GM19043 (cell line): ENCODE measurements around the gene DLGAP1.
"Not testable (repeated sequence)": the region's sequence is repeated elsewhere in the genome, so short reads cannot be mapped to it uniquely, and the experiment has no call there.

Source experiments
- ATAC-seq: cut with Tn5 transposase; IDR thresholded peaks from one replicate; pipeline ENCODE4 v1.9.1; 2021; ENCODE audit warnings: low read depth; ENCODE audit not compliant: unreplicated experiment

Gene DLGAP1

DNA sequence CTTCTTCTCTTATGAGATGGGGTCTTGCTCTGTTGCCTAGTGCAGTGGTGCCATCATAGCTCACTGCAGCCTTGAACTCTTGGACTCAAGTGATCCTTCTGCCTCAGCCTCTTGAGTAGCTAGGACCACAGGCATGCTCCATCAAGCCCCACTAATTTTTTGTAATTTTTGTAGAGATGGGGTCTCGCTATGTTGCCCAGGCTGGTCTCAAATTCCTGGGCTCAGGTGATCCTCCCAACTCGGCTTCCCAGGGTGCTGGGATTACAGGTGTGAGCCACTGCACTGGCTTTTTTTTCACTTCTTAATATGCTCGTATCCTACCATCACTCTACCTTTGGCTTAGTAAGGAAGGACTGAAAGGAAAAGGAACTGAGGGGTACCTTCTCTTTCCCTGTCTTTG lies 983.0 kb downstream of the DLGAP1 start:
- not testable (repeated sequence) for ATAC-seq

GRCh38 chr18:3471141-3471648 lies 983.9 kb downstream of the DLGAP1 start:
- ATAC-seq: no peak

GRCh38 chr18:3468833-3469232 lies 986.3 kb downstream of the DLGAP1 start:
- no peak for ATAC-seq

GRCh38 chr18:3468066-3468705 lies 986.9 kb downstream of the DLGAP1 start:
- ATAC-seq: no peak

DNA sequence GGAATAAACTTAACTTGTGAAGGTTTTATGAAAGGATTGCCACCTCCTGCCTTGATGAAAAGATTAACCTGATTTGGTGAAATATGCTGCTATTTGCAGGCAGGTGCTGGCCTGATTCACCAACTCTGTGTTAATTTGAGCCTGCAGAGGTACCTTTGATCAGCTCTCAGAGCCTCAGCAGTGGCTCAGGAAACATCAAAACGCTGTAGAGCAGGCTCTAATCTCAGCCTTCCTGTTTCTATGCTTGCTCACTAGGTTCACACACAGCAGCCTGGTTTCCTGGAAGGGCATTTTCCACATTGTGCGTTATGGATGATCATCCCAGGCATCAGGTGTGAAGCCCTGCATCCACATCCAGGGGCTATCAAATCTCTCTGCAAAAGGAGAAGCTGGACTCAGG lies 988.2 kb downstream of the DLGAP1 start:
- no peak for ATAC-seq

GRCh38 chr18:3466045-3466444 lies 989.1 kb downstream of the DLGAP1 start:
- ATAC-seq: no peak

DNA sequence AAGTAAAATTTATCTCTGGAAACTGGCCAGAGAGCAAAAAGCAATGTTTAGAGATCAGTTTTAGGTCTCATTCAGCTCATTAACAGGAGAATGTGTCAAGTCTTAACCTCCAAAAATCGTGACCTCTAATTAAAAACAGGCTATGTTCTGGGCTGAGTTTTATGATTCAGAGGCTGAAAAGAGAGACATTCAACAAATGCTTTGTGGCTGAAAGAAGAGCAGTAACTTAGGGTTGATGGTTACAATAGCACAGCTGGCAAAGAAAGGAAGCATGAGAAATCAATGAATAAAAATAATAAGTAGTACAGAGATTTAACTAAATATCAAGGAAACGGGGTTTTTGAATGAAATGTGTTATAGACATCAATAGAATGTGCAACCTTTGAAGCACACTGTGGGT lies 992.1 kb downstream of the DLGAP1 start:
- no peak for ATAC-seq

DNA sequence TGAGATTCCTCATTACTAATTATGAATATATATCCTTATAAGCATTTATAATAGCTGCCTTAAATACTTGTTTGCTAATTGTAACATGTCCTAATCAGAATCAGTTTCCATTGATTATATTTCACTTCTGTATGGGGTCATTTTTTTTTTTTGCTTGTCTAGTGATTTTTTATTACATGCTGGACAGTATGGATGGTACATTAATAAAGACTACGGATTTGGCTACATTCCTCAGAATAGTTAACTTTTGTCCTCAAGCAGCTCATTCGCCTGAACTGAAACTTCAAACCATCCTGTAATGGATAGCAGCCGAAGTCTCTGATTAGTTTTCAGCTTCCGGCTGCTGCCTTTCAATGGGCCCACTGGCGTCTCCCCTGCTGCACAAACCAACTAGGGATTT lies 993.4 kb downstream of the DLGAP1 start:
- no peak for ATAC-seq

DNA sequence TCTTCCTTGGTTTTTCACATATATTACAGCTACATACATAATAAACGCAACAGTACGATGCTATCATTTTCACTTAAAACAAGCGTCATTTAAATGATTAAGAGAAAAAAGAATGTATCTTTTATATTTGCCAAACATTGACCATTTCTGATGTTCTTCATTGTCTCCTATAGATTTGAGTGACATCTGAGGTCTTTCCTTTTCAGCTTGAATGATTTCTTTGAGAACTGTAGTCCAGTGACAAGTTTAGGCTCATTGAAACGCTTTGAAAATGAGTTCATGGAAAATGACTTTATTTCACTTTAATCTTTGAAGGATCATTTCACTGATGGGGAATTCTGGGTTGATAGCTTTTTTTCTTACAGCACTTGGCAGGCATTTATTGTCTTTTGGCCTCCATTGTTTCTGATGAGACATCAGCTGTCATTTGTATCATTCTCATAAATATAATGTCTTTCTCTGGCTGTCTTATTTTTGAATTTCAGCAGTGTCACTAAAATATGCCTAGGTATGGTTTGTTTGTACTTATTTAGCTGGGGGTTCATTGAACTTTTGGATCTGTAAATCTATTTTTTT lies 994.2 kb downstream of the DLGAP1 start:
- no peak for ATAC-seq

GRCh38 chr18:3458952-3459853 lies 995.9 kb downstream of the DLGAP1 start:
- peak; percentile 45 for ATAC-seq

- ATAC-seq: no peak
Measured at GRCh38 chr18:3458378-3458777, 996.7 kb downstream of the DLGAP1 start.

- ATAC-seq: no peak
Measured at GRCh38 chr18:3457261-3457724, 997.8 kb downstream of the DLGAP1 start.

DNA sequence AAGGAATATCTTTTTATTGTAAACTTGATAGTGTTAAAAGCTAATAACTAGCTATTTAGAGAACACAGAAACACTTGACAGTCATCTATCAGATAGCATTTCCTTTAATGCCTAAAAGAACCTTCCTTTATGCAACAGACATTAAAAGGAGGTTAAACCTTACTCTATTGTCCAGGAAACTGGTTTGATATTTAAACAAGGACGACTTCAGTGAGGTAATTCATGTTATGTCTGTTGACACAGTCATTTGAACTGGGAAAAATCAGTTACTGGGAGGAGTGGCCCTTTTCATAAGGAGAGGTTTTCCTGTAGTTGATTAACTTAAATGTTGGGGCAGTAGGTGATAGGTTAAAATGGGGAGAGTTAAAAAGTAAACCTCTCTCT lies 998.4 kb downstream of the DLGAP1 start:
- no peak for ATAC-seq

- ATAC-seq: no peak
Measured at GRCh38 chr18:3455907-3456685, 999.0 kb downstream of the DLGAP1 start.

DNA sequence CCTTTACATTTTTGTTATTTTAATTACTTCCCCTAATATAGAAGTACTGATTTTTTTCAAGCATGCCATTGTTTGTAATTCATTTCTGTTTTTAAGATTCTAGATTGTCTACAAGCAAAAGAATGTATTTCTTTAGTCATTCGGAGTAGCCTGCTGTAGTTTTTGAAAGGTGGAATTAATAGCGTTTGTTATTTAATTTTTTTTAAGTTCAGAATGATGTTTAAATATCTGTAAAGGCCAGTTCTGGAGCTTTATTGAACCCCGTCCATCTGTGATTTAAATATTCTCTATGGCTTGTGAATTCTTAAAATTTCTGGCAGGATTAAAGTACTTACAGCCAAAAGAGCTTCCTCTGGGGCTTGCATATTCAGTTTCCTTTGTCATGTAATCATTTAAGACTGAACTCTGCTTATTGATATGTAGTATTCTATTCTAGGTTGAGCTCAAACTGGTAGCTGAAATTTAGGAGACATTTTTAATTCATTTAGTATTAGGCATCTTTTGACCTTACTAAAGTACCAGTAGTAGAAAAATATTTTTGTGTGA lies 999.9 kb downstream of the DLGAP1 start:
- ATAC-seq: no peak

- no peak for ATAC-seq
Measured at GRCh38 chr18:3454365-3455089, 1000.6 kb downstream of the DLGAP1 start.

DNA sequence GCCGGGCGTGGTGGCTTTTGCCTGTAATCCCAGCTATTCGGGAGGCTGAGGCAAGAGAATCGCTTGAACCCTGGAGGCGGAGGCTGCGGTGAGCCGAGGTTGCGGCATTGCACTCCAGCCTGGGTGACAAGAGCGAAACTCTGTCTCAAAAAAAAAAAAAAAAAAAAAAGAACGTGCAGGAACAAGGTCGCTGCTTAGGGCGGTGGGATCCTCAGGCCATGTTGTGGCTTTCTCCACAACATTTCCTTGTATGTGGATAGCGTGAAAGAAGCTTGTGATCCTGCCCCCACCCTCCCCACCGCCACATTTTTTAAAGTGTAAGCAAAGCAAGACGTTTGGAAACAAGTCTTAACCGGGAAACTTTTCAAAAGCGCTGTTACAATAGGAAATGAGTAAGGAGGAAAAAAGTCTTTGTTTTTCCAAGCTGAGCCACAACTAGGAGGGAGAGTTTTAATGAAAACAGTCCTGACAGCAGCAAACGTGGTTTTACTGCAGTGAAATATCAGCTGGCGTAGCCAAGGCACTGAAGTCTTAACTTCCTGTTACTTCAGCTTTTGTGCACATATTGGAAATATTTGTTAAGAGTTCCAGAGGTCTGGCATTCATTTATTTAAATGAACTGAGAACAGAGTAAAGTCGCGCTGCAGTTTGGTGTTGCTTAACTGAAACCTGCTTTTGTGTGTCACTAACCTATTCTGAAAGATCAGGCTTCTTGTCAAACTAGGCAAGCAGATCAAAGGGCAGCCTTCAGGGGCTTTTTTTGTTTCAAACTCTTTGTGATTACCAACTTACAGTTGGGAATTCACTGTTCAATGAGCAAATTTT lies 1001.4 kb downstream of the DLGAP1 start:
- no peak for ATAC-seq

- ATAC-seq: no peak
Measured at GRCh38 chr18:3452750-3453539, 1002.2 kb downstream of the DLGAP1 start.
